ENCODE data around the gene CCDC33. TPM values are rescaled to one million over a fixed set of nuclear protein-coding genes. Genes with fewer than 3 reads are reported as not detected.

Gene CCDC33
- polyA plus RNA-seq, 1 of the 3 experiments (the other 2 are of a cell fraction), result 4.0 TPM

- H3F3A ChIP-seq (replicated peaks; ENCODE audit: insufficient read depth), result no peaks in the 10 kb centered on the region
- no peaks in the 10 kb centered on the region for H3K9me2 ChIP-seq
- TF ChIP-seq RFX5 (IDR thresholded peaks at IDR 0.05; ENCODE audit: low read length) (no peak), YY1 (IDR thresholded peaks at IDR 0.05; ENCODE audit: low read depth) (no peak), GATA2 (CRISPR knock-in tag; IDR thresholded peaks at IDR 0.05) (no peak)
- POLR2A ChIA-PET, result no interaction called here
- H3K9me3 ChIP-seq, result no peaks in the 10 kb centered on the region
- H3K4me2 ChIP-seq, result no peak overlapping the region
- H3K9ac ChIP-seq, result no peak overlapping the region
- H3K27ac ChIP-seq (ENCODE audit: low read depth in 2 of 2, low read length in 1 of 2), result no peak overlapping the region
- H3K4me3 ChIP-seq (ENCODE audit: low read depth in 2 of 2, low read length in 1 of 2), result no peak overlapping the region
- peaks cover 0 to 12% of the 10 kb centered on the region in 2 experiments; a peak in 1 of 4 replicates for H3K4me1 ChIP-seq (ENCODE audit: control insufficient read depth in 1 of 2, insufficient read depth in 2 of 2, low read depth in 1 of 2, low read length in 1 of 2)
- CTCF ChIA-PET, result interaction anchor here (1.2 to 23.8 kb wide), 5 partner anchors 10 to 254 kb away, joined by 3 to 779 read pairs (median 5); partner anchors contain the start of genes SEMA7A and UBL7
- H3K27me3 ChIP-seq (ENCODE audit: insufficient read depth), result peaks cover 3% of the 10 kb centered on the region
- H3K36me3 ChIP-seq (replicated peaks in 1 of 2; ENCODE audit: control insufficient read depth in 1 of 2, insufficient read depth in 2 of 2, low read length in 1 of 2), result no peaks in the 10 kb centered on the region
- no peak overlapping the region for H2AFZ ChIP-seq (ENCODE audit: low read depth)
- DNase-seq, result peak; percentile 1
- no peaks in the 10 kb centered on the region for H4K20me1 ChIP-seq (ENCODE audit: insufficient read depth)
- no peaks in the 10 kb centered on the region for H3K79me2 ChIP-seq (ENCODE audit: insufficient read depth)
- WGBS (ENCODE audit: low lambda C conversion rate), result 82% methylated on average over 15 of the region's 15 CpGs
These were observed 142.0 kb downstream of the CCDC33 start for GRCh38 chr15:74377831-74378766.

- Histone ChIP-seq H3K9ac (no peak overlapping the region), H3K27ac (ENCODE audit: low read depth in 2 of 2, low read length in 1 of 2) (no peak overlapping the region), H3F3A (replicated peaks; ENCODE audit: insufficient read depth) (no peaks in the 10 kb centered on the region), H3K79me2 (ENCODE audit: insufficient read depth) (no peaks in the 10 kb centered on the region), H3K4me3 (ENCODE audit: low read depth in 2 of 2, low read length in 1 of 2) (no peak overlapping the region), H3K4me1 (ENCODE audit: control insufficient read depth in 1 of 2, insufficient read depth in 2 of 2, low read depth in 1 of 2, low read length in 1 of 2) (peaks cover 0 to 8% of the 10 kb centered on the region in 2 experiments; a peak in 1 of 4 replicates), H3K9me2 (no peaks in the 10 kb centered on the region), H2AFZ (ENCODE audit: low read depth) (no peak overlapping the region), H3K27me3 (ENCODE audit: insufficient read depth) (no peaks in the 10 kb centered on the region), H3K36me3 (replicated peaks in 1 of 2; ENCODE audit: control insufficient read depth in 1 of 2, insufficient read depth in 2 of 2, low read length in 1 of 2) (no peaks in the 10 kb centered on the region), H3K9me3 (no peaks in the 10 kb centered on the region), H3K4me2 (no peak overlapping the region), H4K20me1 (ENCODE audit: insufficient read depth) (no peaks in the 10 kb centered on the region)
- ChIA-PET CTCF (interaction anchor here (1.0 to 23.8 kb wide), 6 partner anchors 9 to 390 kb away, joined by 3 to 779 read pairs (median 4); partner anchors contain the start of genes SEMA7A and UBL7), POLR2A (no interaction called here)
- DNase-seq, result peak; percentile 4
- 79% methylated on average over 7 of the region's 9 CpGs for WGBS (ENCODE audit: low lambda C conversion rate)
- TF ChIP-seq USF2 (IDR thresholded peaks at IDR 0.05; ENCODE audit: borderline replicate concordance, low read depth, low read length), result no peak
- no peak for TF ChIP-seq FOSL2 (IDR thresholded peaks at IDR 0.05; ENCODE audit: borderline replicate concordance, low read depth)
- no peak for TF ChIP-seq TEAD4 (IDR thresholded peaks at IDR 0.05; ENCODE audit: borderline replicate concordance, insufficient read depth)
- no peak for TF ChIP-seq GABPA (IDR thresholded peaks at IDR 0.05; ENCODE audit: low read depth)
- TF ChIP-seq GATA2 (CRISPR knock-in tag; IDR thresholded peaks at IDR 0.05), result no peak
- no peak for TF ChIP-seq MAX (IDR thresholded peaks at IDR 0.05; ENCODE audit: low read depth)
- TF ChIP-seq CTCF (IDR thresholded peaks at IDR 0.05), result no peak
- TF ChIP-seq PBX3 (IDR thresholded peaks at IDR 0.05), result no peak
- TF ChIP-seq IRF3 (IDR thresholded peaks at IDR 0.05; ENCODE audit: low read depth, low read length), result no peak
- TF ChIP-seq JUND (IDR thresholded peaks at IDR 0.05), result no peak
- no peak for TF ChIP-seq YY1 (IDR thresholded peaks at IDR 0.05; ENCODE audit: low read depth)
- TF ChIP-seq USF1 (IDR thresholded peaks at IDR 0.05; ENCODE audit: borderline replicate concordance, low read depth), result no peak
- TF ChIP-seq NRF1 (IDR thresholded peaks at IDR 0.05; ENCODE audit: low read depth, low read length), result no peak
- no peak for TF ChIP-seq RAD21 (IDR thresholded peaks at IDR 0.05; ENCODE audit: low read length)
- no peak for TF ChIP-seq RXRA (IDR thresholded peaks at IDR 0.05; ENCODE audit: borderline replicate concordance, low read depth)
These were observed 142.7 kb downstream of the CCDC33 start for GRCh38 chr15:74378848-74379247.
